ENCODE results near the gene SESN1. TPM values are rescaled to one million over a fixed set of nuclear protein-coding genes. Genes with fewer than 3 reads are reported as not detected.

SESN1 gene
- total RNA-seq, 1 experiment from 2014 or later, result 17.5 TPM

DNA sequence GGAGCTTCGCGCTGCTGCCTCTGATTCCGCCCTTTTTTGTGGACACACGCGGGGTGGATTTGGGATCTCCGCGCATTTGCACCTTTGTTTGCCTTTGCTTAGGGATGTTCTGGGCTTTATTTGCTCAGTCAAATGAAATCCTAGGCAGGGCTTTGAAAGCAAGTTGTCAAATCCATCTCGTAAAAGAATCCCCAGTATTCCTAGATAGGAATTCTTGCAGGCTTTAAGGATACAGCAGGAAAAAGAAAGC is 1.1 kb upstream of the SESN1 start:
- H2BK5ac ChIP-seq (ENCODE audit: insufficient read length, low read length), result no peak overlapping the region
- Mint-ChIP-seq H3K4me1 (peaks cover 25% of the 10 kb centered on the region in 2 experiments), H3K4me3 (peak overlapping the region; percentile 82 to 95), H3K27me3 (ENCODE audit: low read depth) (no peaks in the 10 kb centered on the region), H3K9me3 (no peaks in the 10 kb centered on the region; a peak in 1 of 5 replicates), H3K36me3 (ENCODE audit: insufficient read depth in 1 of 3, low read depth in 3 of 3) (peaks cover 0 to 4% (median 0%) of the 10 kb centered on the region in 3 experiments; a peak in 1 of 7 replicates), H3K27ac (peak overlapping the region in 2 of 3 experiments; percentile 99 to 100; a peak in 3 of 7 replicates)
- no peak overlapping the region for H2BK20ac ChIP-seq (ENCODE audit: low read depth, low read length, poor library complexity, severe bottlenecking)
- no peak overlapping the region for H2AK5ac ChIP-seq (ENCODE audit: insufficient read length, low read length)
- no peaks in the 10 kb centered on the region for H3K27me3 ChIP-seq (ENCODE audit: insufficient read depth, low read length)
- TF ChIP-seq, protein P1, sequence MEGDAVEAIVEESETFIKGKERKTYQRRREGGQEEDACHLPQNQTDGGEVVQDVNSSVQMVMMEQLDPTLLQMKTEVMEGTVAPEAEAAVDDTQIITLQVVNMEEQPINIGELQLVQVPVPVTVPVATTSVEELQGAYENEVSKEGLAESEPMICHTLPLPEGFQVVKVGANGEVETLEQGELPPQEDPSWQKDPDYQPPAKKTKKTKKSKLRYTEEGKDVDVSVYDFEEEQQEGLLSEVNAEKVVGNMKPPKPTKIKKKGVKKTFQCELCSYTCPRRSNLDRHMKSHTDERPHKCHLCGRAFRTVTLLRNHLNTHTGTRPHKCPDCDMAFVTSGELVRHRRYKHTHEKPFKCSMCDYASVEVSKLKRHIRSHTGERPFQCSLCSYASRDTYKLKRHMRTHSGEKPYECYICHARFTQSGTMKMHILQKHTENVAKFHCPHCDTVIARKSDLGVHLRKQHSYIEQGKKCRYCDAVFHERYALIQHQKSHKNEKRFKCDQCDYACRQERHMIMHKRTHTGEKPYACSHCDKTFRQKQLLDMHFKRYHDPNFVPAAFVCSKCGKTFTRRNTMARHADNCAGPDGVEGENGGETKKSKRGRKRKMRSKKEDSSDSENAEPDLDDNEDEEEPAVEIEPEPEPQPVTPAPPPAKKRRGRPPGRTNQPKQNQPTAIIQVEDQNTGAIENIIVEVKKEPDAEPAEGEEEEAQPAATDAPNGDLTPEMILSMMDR (conservative IDR thresholded peaks at IDR 0.05), result no peak
- H3K79me1 ChIP-seq (ENCODE audit: insufficient read depth, low read depth, low read length, poor library complexity, severe bottlenecking), result no peaks in the 10 kb centered on the region
- no peak overlapping the region for H3K23ac ChIP-seq (ENCODE audit: insufficient read length, low read depth, low read length)
- no CpG with 5 or more reads among the region's 8 CpGs for WGBS (ENCODE audit: extremely low coverage, insufficient read length, low lambda C conversion rate)
- peak overlapping the region; percentile 66 for H3K9ac ChIP-seq (ENCODE audit: extremely low read depth, insufficient read length, low read length)
- H3K18ac ChIP-seq (ENCODE audit: insufficient read length, low read depth, low read length), result no peak overlapping the region
- H3K4ac ChIP-seq (ENCODE audit: low read depth, low read length), result no peak overlapping the region
- no peak overlapping the region for H3K56ac ChIP-seq (ENCODE audit: insufficient read length, low read depth, low read length)
- no peak overlapping the region for H2BK12ac ChIP-seq (ENCODE audit: insufficient read length, low read depth, low read length)
- no peaks in the 10 kb centered on the region for H3K9me3 ChIP-seq (ENCODE audit: control insufficient read depth, low read depth, low read length)
- H3K79me2 ChIP-seq (ENCODE audit: insufficient read depth, low read length), result no peaks in the 10 kb centered on the region
- no peak overlapping the region for H4K8ac ChIP-seq (replicated peaks; ENCODE audit: insufficient read length, low read depth, low read length)
- no peak overlapping the region for H2AFZ ChIP-seq (ENCODE audit: low read length)
- no peak for DNase-seq
- peaks cover 10% of the 10 kb centered on the region for H3K23me2 ChIP-seq (ENCODE audit: insufficient read length, low read depth, low read length, poor library complexity, severe bottlenecking)
- H2BK15ac ChIP-seq (ENCODE audit: low read depth, low read length), result no peak overlapping the region
- no peak overlapping the region for H3K27ac ChIP-seq (ENCODE audit: insufficient read length, low read depth, low read length)
- H4K20me1 ChIP-seq (ENCODE audit: control insufficient read depth, insufficient read depth, insufficient read length), result no peaks in the 10 kb centered on the region
- H4K5ac ChIP-seq (ENCODE audit: insufficient read length, low read depth, low read length), result no peak overlapping the region
- H3K4me2 ChIP-seq (ENCODE audit: insufficient read depth, insufficient read length, low read length), result peak overlapping the region; percentile 85
- H4K91ac ChIP-seq (ENCODE audit: insufficient read length, low read depth, low read length), result no peak overlapping the region
- H3T11ph ChIP-seq (ENCODE audit: low read length), result no peak overlapping the region
- H3K4me1 ChIP-seq (ENCODE audit: insufficient read depth, low read length), result no peaks in the 10 kb centered on the region
- no peak overlapping the region for H2BK120ac ChIP-seq (ENCODE audit: low read depth, low read length, poor library complexity, severe bottlenecking)
- H3K14ac ChIP-seq (ENCODE audit: insufficient read depth, low read length), result no peak overlapping the region

Measured in H9 (cell line).